ENCODE results near the gene WNT16.

The WNT16 gene

GRCh38 chr7:121328508-121329190 is at the start of gene WNT16:
TSS of gene WNT16 (plus strand) at chr7:121329000. CDS start at chr7:121329293, 293 bp downstream.
- H3K4me1 ChIP-seq (ENCODE audit: control insufficient read depth in 1 of 2, insufficient read depth in 2 of 2, low read length in 2 of 2), result peaks cover 0 to 13% of the 10 kb centered on the region in 2 donors
- H3K27me3 ChIP-seq (ENCODE audit: control insufficient read depth in 1 of 2, insufficient read depth in 2 of 2, low read length in 2 of 2), result peaks cover 36 to 45% of the 10 kb centered on the region in 2 donors
- H3K9ac ChIP-seq (ENCODE audit: low read depth in 1 of 2, low read length in 2 of 2), result no peak within 1 kb of the TSS
- H3K9me3 ChIP-seq (ENCODE audit: control insufficient read depth in 1 of 2, low read length in 2 of 2), result no peaks in the 10 kb centered on the region
- H3K4me3 ChIP-seq (ENCODE audit: low read depth in 1 of 2, low read length in 2 of 2), result peak within 1 kb of the TSS; percentile 68
- H3K27ac ChIP-seq (ENCODE audit: low read depth, low read length), result no peak within 1 kb of the TSS
- H3K36me3 ChIP-seq (ENCODE audit: control insufficient read depth in 1 of 2, insufficient read depth in 2 of 2, low read length in 2 of 2), result no peaks in the 10 kb centered on the region

GRCh38 chr7:121279060-121279620 is 49.7 kb upstream of the WNT16 start:
- Histone ChIP-seq H3K4me1 (ENCODE audit: control insufficient read depth in 1 of 2, insufficient read depth in 2 of 2, low read length in 2 of 2) (no peaks in the 10 kb centered on the region), H3K4me3 (ENCODE audit: low read depth in 1 of 2, low read length in 2 of 2) (no peak overlapping the region), H3K9ac (ENCODE audit: low read depth in 1 of 2, low read length in 2 of 2) (no peak overlapping the region), H3K36me3 (ENCODE audit: control insufficient read depth in 1 of 2, insufficient read depth in 2 of 2, low read length in 2 of 2) (no peaks in the 10 kb centered on the region), H3K27ac (ENCODE audit: low read depth, low read length) (no peak overlapping the region), H3K9me3 (ENCODE audit: control insufficient read depth in 1 of 2, low read length in 2 of 2) (no peaks in the 10 kb centered on the region), H3K27me3 (ENCODE audit: control insufficient read depth in 1 of 2, insufficient read depth in 2 of 2, low read length in 2 of 2) (no peaks in the 10 kb centered on the region)

- Histone ChIP-seq H3K4me3 (ENCODE audit: low read depth in 1 of 2, low read length in 2 of 2) (no peak overlapping the region), H3K9ac (ENCODE audit: low read depth in 1 of 2, low read length in 2 of 2) (no peak overlapping the region), H3K27me3 (ENCODE audit: control insufficient read depth in 1 of 2, insufficient read depth in 2 of 2, low read length in 2 of 2) (no peaks in the 10 kb centered on the region), H3K9me3 (ENCODE audit: control insufficient read depth in 1 of 2, low read length in 2 of 2) (peaks cover 0 to under 1% of the 10 kb centered on the region in 2 donors), H3K36me3 (ENCODE audit: control insufficient read depth in 1 of 2, insufficient read depth in 2 of 2, low read length in 2 of 2) (no peaks in the 10 kb centered on the region), H3K4me1 (ENCODE audit: control insufficient read depth in 1 of 2, insufficient read depth in 2 of 2, low read length in 2 of 2) (no peaks in the 10 kb centered on the region), H3K27ac (ENCODE audit: low read depth, low read length) (no peak overlapping the region)
Observed at GRCh38 chr7:121279822-121280221, 49.0 kb upstream of the WNT16 start.

GRCh38 chr7:121280656-121281055 is 48.1 kb upstream of the WNT16 start:
- Histone ChIP-seq H3K27me3 (ENCODE audit: control insufficient read depth in 1 of 2, insufficient read depth in 2 of 2, low read length in 2 of 2) (no peaks in the 10 kb centered on the region), H3K27ac (ENCODE audit: low read depth, low read length) (no peak overlapping the region), H3K9me3 (ENCODE audit: control insufficient read depth in 1 of 2, low read length in 2 of 2) (peaks cover 0 to 4% of the 10 kb centered on the region in 2 donors), H3K4me3 (ENCODE audit: low read depth in 1 of 2, low read length in 2 of 2) (no peak overlapping the region), H3K4me1 (ENCODE audit: control insufficient read depth in 1 of 2, insufficient read depth in 2 of 2, low read length in 2 of 2) (no peaks in the 10 kb centered on the region), H3K36me3 (ENCODE audit: control insufficient read depth in 1 of 2, insufficient read depth in 2 of 2, low read length in 2 of 2) (no peaks in the 10 kb centered on the region), H3K9ac (ENCODE audit: low read depth in 1 of 2, low read length in 2 of 2) (no peak overlapping the region)

- no peaks in the 10 kb centered on the region for H3K4me1 ChIP-seq (ENCODE audit: control insufficient read depth in 1 of 2, insufficient read depth in 2 of 2, low read length in 2 of 2)
- H3K36me3 ChIP-seq (ENCODE audit: control insufficient read depth in 1 of 2, insufficient read depth in 2 of 2, low read length in 2 of 2), result no peaks in the 10 kb centered on the region
- H3K9ac ChIP-seq (ENCODE audit: low read depth in 1 of 2, low read length in 2 of 2), result no peak overlapping the region
- H3K27me3 ChIP-seq (ENCODE audit: control insufficient read depth in 1 of 2, insufficient read depth in 2 of 2, low read length in 2 of 2), result no peaks in the 10 kb centered on the region
- no peak overlapping the region for H3K4me3 ChIP-seq (ENCODE audit: low read depth in 1 of 2, low read length in 2 of 2)
- no peak overlapping the region for H3K27ac ChIP-seq (ENCODE audit: low read depth, low read length)
- peaks cover 0 to 4% of the 10 kb centered on the region in 2 donors for H3K9me3 ChIP-seq (ENCODE audit: control insufficient read depth in 1 of 2, low read length in 2 of 2)
Observed at GRCh38 chr7:121282129-121282528, 46.7 kb upstream of the WNT16 start.

- Histone ChIP-seq H3K9ac (ENCODE audit: low read depth in 1 of 2, low read length in 2 of 2) (no peak overlapping the region), H3K9me3 (ENCODE audit: control insufficient read depth in 1 of 2, low read length in 2 of 2) (peaks cover 0 to 4% of the 10 kb centered on the region in 2 donors), H3K4me3 (ENCODE audit: low read depth in 1 of 2, low read length in 2 of 2) (no peak overlapping the region)
Observed at GRCh38 chr7:121285066-121285667, 43.6 kb upstream of the WNT16 start.

GRCh38 chr7:121286186-121286585 is 42.6 kb upstream of the WNT16 start:
- Histone ChIP-seq H3K4me1 (ENCODE audit: control insufficient read depth in 1 of 2, insufficient read depth in 2 of 2, low read length in 2 of 2) (no peaks in the 10 kb centered on the region), H3K9me3 (ENCODE audit: control insufficient read depth in 1 of 2, low read length in 2 of 2) (peaks cover 0 to 4% of the 10 kb centered on the region in 2 donors), H3K9ac (ENCODE audit: low read depth in 1 of 2, low read length in 2 of 2) (no peak overlapping the region), H3K27me3 (ENCODE audit: control insufficient read depth in 1 of 2, insufficient read depth in 2 of 2, low read length in 2 of 2) (no peaks in the 10 kb centered on the region), H3K27ac (ENCODE audit: low read depth, low read length) (no peak overlapping the region), H3K4me3 (ENCODE audit: low read depth in 1 of 2, low read length in 2 of 2) (no peak overlapping the region), H3K36me3 (ENCODE audit: control insufficient read depth in 1 of 2, insufficient read depth in 2 of 2, low read length in 2 of 2) (no peaks in the 10 kb centered on the region)

More at GRCh38 chr7:121285066-121285667, 43.6 kb upstream of the WNT16 start:
- no peak overlapping the region for H3K27ac ChIP-seq (ENCODE audit: low read depth, low read length)
- H3K36me3 ChIP-seq (ENCODE audit: control insufficient read depth in 1 of 2, insufficient read depth in 2 of 2, low read length in 2 of 2), result no peaks in the 10 kb centered on the region
- no peaks in the 10 kb centered on the region for H3K4me1 ChIP-seq (ENCODE audit: control insufficient read depth in 1 of 2, insufficient read depth in 2 of 2, low read length in 2 of 2)
- H3K27me3 ChIP-seq (ENCODE audit: control insufficient read depth in 1 of 2, insufficient read depth in 2 of 2, low read length in 2 of 2), result no peaks in the 10 kb centered on the region

- Histone ChIP-seq H3K9ac (ENCODE audit: low read depth in 1 of 2, low read length in 2 of 2) (no peak overlapping the region), H3K27ac (ENCODE audit: low read depth, low read length) (no peak overlapping the region), H3K36me3 (ENCODE audit: control insufficient read depth in 1 of 2, insufficient read depth in 2 of 2, low read length in 2 of 2) (no peaks in the 10 kb centered on the region), H3K4me1 (ENCODE audit: control insufficient read depth in 1 of 2, insufficient read depth in 2 of 2, low read length in 2 of 2) (no peaks in the 10 kb centered on the region), H3K27me3 (ENCODE audit: control insufficient read depth in 1 of 2, insufficient read depth in 2 of 2, low read length in 2 of 2) (no peaks in the 10 kb centered on the region), H3K4me3 (ENCODE audit: low read depth in 1 of 2, low read length in 2 of 2) (no peak overlapping the region), H3K9me3 (ENCODE audit: control insufficient read depth in 1 of 2, low read length in 2 of 2) (peaks cover 0 to 4% of the 10 kb centered on the region in 2 donors)
Observed at GRCh38 chr7:121286742-121287734, 41.8 kb upstream of the WNT16 start.

- Histone ChIP-seq H3K27ac (ENCODE audit: low read depth, low read length) (no peak overlapping the region), H3K36me3 (ENCODE audit: control insufficient read depth in 1 of 2, insufficient read depth in 2 of 2, low read length in 2 of 2) (no peaks in the 10 kb centered on the region), H3K9me3 (ENCODE audit: control insufficient read depth in 1 of 2, low read length in 2 of 2) (peaks cover 0 to 4% of the 10 kb centered on the region in 2 donors), H3K4me3 (ENCODE audit: low read depth in 1 of 2, low read length in 2 of 2) (no peak overlapping the region), H3K9ac (ENCODE audit: low read depth in 1 of 2, low read length in 2 of 2) (no peak overlapping the region), H3K4me1 (ENCODE audit: control insufficient read depth in 1 of 2, insufficient read depth in 2 of 2, low read length in 2 of 2) (no peaks in the 10 kb centered on the region), H3K27me3 (ENCODE audit: control insufficient read depth in 1 of 2, insufficient read depth in 2 of 2, low read length in 2 of 2) (no peaks in the 10 kb centered on the region)
Observed at GRCh38 chr7:121288894-121289293, 39.9 kb upstream of the WNT16 start.

All from duodenal mucosa (tissue), 2 donors.